H1 (cell line): ENCODE measurements around the gene MRPL34. TPM values are rescaled to one million over a fixed set of nuclear protein-coding genes. Genes with fewer than 3 reads are reported as not detected.

ENCODE experiments used
- CTCF ChIA-PET: fragments of 300-600 bp; sonication (Branson Sonifier 250); formaldehyde crosslinking; loops from one replicate; lab custom pipeline; 2021; ENCODE audit not compliant: partially characterized antibody; lab: Charles Lee
- POLR2A ChIA-PET: fragments of 300-600 bp; sonication (Branson Sonifier 250); formaldehyde crosslinking; loops from one replicate; lab custom pipeline; 2021; ENCODE audit warnings: inconsistent platforms; ENCODE audit not compliant: partially characterized antibody; lab: Charles Lee
- DNase-seq, 2 experiments: peaks; one replicate each; pipeline versions ENCODE4 v3.0.0 to v3.0.0-alpha.2; 2010 to 2022; ENCODE audit warnings: low spot score in 2 of 2, low read depth in 1 of 2, mixed read lengths in 1 of 2
- FAIRE-seq: peaks from 2 replicates; lab custom pipeline; 2011; peaks lifted over from hg19 to GRCh38; lab: Jason Lieb, UNC
- H2AFZ ChIP-seq: 2 replicates; pipeline ENCODE4 v1.8.1; 2012; ENCODE audit warnings: low read length, inconsistent platforms
- H2AK5ac ChIP-seq: 2 replicates; pipeline ENCODE4 v1.6.1; 2013; ENCODE audit warnings: low read depth, low read length
- H2BK120ac ChIP-seq: replicated peaks from 2 replicates; pipeline ENCODE3; 2013; ENCODE audit warnings: low read depth, low read length, inconsistent platforms
- H2BK12ac ChIP-seq: 2 replicates; pipeline ENCODE4 v1.6.1; 2013; ENCODE audit warnings: low read depth, low read length
- H2BK15ac ChIP-seq: 2 replicates; pipeline ENCODE4 v1.6.1; 2013; ENCODE audit warnings: low read length
- H2BK20ac ChIP-seq: 2 replicates; pipeline ENCODE4 v1.6.1; 2013; ENCODE audit warnings: low read length
- H2BK5ac ChIP-seq: 2 replicates; pipeline ENCODE4 v1.6.1; 2013; ENCODE audit warnings: low read depth, low read length
- H3K14ac ChIP-seq: 2 replicates; pipeline ENCODE4 v1.6.1; 2013; ENCODE audit warnings: inconsistent platforms; ENCODE audit not compliant: insufficient read length
- H3K18ac ChIP-seq: 2 replicates; pipeline ENCODE4 v1.6.1; 2013; ENCODE audit warnings: low read length; ENCODE audit errors: extremely low read depth
- H3K23ac ChIP-seq: 2 replicates; pipeline ENCODE4 v1.6.1; 2013; ENCODE audit warnings: inconsistent platforms; ENCODE audit not compliant: insufficient read length
- H3K23me2 ChIP-seq: 2 replicates; pipeline ENCODE4 v1.6.1; 2013; ENCODE audit warnings: low read depth, low read length
- H3K27ac ChIP-seq: 2 replicates; pipeline ENCODE4 v1.6.1; 2011; ENCODE audit warnings: low read depth, low read length, inconsistent platforms
- H3K27me3 ChIP-seq, 4 experiments: replicated peaks in 1 of 4; 1 replicate in 1 of 4; 2 replicates in 3 of 4; pipeline versions ENCODE4 v1.6.1 to v1.8.1; 2011 to 2013; ENCODE audit warnings: low read length in 3 of 4, mild to moderate bottlenecking in 3 of 4, inconsistent platforms in 2 of 4, mixed read lengths in 2 of 4, moderate library complexity in 1 of 4; ENCODE audit not compliant: control insufficient read depth in 3 of 4, insufficient read depth in 3 of 4; ENCODE audit errors: extremely low read depth in 1 of 4
- H3K36me3 ChIP-seq, 4 experiments: 2 replicates each; pipeline versions ENCODE4 v1.6.1 to v1.8.1; 2011 to 2013; ENCODE audit warnings: mild to moderate bottlenecking in 4 of 4, low read length in 3 of 4, moderate library complexity in 2 of 4, control low read depth in 1 of 4, inconsistent platforms in 1 of 4; ENCODE audit not compliant: insufficient read depth in 4 of 4, control insufficient read depth in 2 of 4
- H3K4ac ChIP-seq: replicated peaks from 2 replicates; pipeline ENCODE3; 2013; ENCODE audit warnings: low read length, low read depth, mixed read lengths, inconsistent platforms; ENCODE audit not compliant: insufficient read length
- H3K4me1 ChIP-seq, 4 experiments: replicated peaks in 1 of 4; 1 replicate in 1 of 4; 2 replicates in 3 of 4; pipeline versions ENCODE4 v1.6.1 to v1.8.1; 2011 to 2013; ENCODE audit warnings: low read length in 3 of 4, inconsistent platforms in 2 of 4, mixed read lengths in 1 of 4; ENCODE audit not compliant: insufficient read depth in 4 of 4, control insufficient read depth in 3 of 4
- H3K4me2 ChIP-seq, 2 experiments: 2 replicates each; pipeline versions ENCODE4 v1.6.1 to v1.8.1; 2011 to 2013; ENCODE audit warnings: low read depth in 2 of 2, low read length in 2 of 2, control low read depth in 1 of 2, inconsistent platforms in 1 of 2, mild to moderate bottlenecking in 1 of 2; ENCODE audit not compliant: insufficient read depth in 1 of 2
- H3K4me3 ChIP-seq, 4 experiments: fragments of 200-600, 300-600 bp in 1 of 4; sonication (generic), shearing (Covaris generic), sonication (Bioruptor Twin) in 1 of 4; 2 replicates each; pipeline versions ENCODE4 v1.5.1 to v1.8.1; 2011 to 2016; ENCODE audit warnings: low read length in 4 of 4, low read depth in 3 of 4, control low read depth in 2 of 4, inconsistent platforms in 2 of 4, mild to moderate bottlenecking in 2 of 4, mixed read lengths in 1 of 4, moderate library complexity in 1 of 4; ENCODE audit not compliant: insufficient read depth in 2 of 4; ENCODE audit errors: extremely low read depth in 1 of 4
- H3K56ac ChIP-seq: replicated peaks from 2 replicates; pipeline ENCODE3; 2013; ENCODE audit warnings: low read depth, mild to moderate bottlenecking, mixed read lengths, low read length, inconsistent platforms; ENCODE audit not compliant: insufficient read length
- H3K79me1 ChIP-seq: 2 replicates; pipeline ENCODE4 v1.6.1; 2013; ENCODE audit warnings: low read depth, low read length, control low read depth
- H3K79me2 ChIP-seq, 2 experiments: 2 replicates each; pipeline versions ENCODE4 v1.6.1 to v1.8.1; 2012 to 2013; ENCODE audit warnings: low read length in 2 of 2, mild to moderate bottlenecking in 2 of 2, inconsistent platforms in 1 of 2; ENCODE audit not compliant: insufficient read depth in 2 of 2, control insufficient read depth in 1 of 2
- H3K9ac ChIP-seq, 4 experiments: replicated peaks in 1 of 4; 1 replicate in 1 of 4; 2 replicates in 3 of 4; pipeline versions ENCODE4 v1.6.1 to v1.8.1; 2011 to 2013; ENCODE audit warnings: low read depth in 3 of 4, low read length in 3 of 4, control low read depth in 2 of 4, mild to moderate bottlenecking in 2 of 4, moderate library complexity in 2 of 4, inconsistent platforms in 1 of 4; ENCODE audit errors: extremely low read depth in 1 of 4
- H3K9me3 ChIP-seq, 2 experiments: 2 replicates each; pipeline versions ENCODE4 v1.6.1 to v1.8.1; 2012 to 2013; ENCODE audit warnings: mild to moderate bottlenecking in 2 of 2, moderate library complexity in 2 of 2, control low read depth in 1 of 2, inconsistent platforms in 1 of 2, low read depth in 1 of 2, low read length in 1 of 2, mixed read lengths in 1 of 2; ENCODE audit not compliant: insufficient read depth in 2 of 2
- H4K20me1 ChIP-seq, 2 experiments: replicated peaks in 1 of 2; 2 replicates each; pipeline versions ENCODE3 to v1.8.1; 2011 to 2013; ENCODE audit warnings: inconsistent platforms in 2 of 2, low read length in 2 of 2, mild to moderate bottlenecking in 1 of 2; ENCODE audit not compliant: insufficient read depth in 2 of 2, control insufficient read depth in 1 of 2
- H4K5ac ChIP-seq: 2 replicates; pipeline ENCODE4 v1.6.1; 2013; ENCODE audit warnings: low read length, low read depth, mixed read lengths, inconsistent platforms; ENCODE audit not compliant: insufficient read length
- H4K8ac ChIP-seq: 2 replicates; pipeline ENCODE4 v1.8.0; 2013; ENCODE audit warnings: mild to moderate bottlenecking, moderate library complexity, low read length, inconsistent platforms; ENCODE audit not compliant: insufficient read depth; ENCODE audit errors: extremely low read depth
- H4K91ac ChIP-seq: replicated peaks from 2 replicates; pipeline ENCODE3; 2013; ENCODE audit warnings: low read length, mixed read lengths, inconsistent platforms; ENCODE audit not compliant: insufficient read length
- ASH2L ChIP-seq: fragments of 200-600, 300-600 bp; sonication (generic); IDR thresholded peaks from one replicate; pipeline ENCODE4 v1.7.1; 2017; ENCODE audit warnings: low read length
- CBX8 ChIP-seq: fragments of 300-800, 300-1000 bp; sonication (generic); IDR thresholded peaks from 2 replicates; pipeline ENCODE4 v1.7.1; 2016; ENCODE audit warnings: low read depth, low read length, borderline replicate concordance
- HDAC6 ChIP-seq: IDR thresholded peaks from one replicate; pipeline ENCODE4 v1.7.1; 2012; ENCODE audit warnings: low read depth, mild to moderate bottlenecking, inconsistent platforms, low read length, moderate library complexity
- KDM4A ChIP-seq: IDR thresholded peaks from one replicate; pipeline ENCODE4 v1.7.1; 2012; ENCODE audit warnings: low read depth, mild to moderate bottlenecking, moderate library complexity, low read length, inconsistent platforms; ENCODE audit not compliant: severe bottlenecking
- RBBP5 ChIP-seq: IDR thresholded peaks from 2 replicates; pipeline ENCODE4 v1.7.1; 2012; ENCODE audit warnings: low read depth, mild to moderate bottlenecking, inconsistent platforms, low read length, moderate library complexity, borderline replicate concordance
- RXRA ChIP-seq: IDR thresholded peaks from 2 replicates; pipeline ENCODE4 v1.6.1; 2011; ENCODE audit warnings: low read depth, mild to moderate bottlenecking, low read length, moderate library complexity; ENCODE audit not compliant: insufficient read depth
- SIN3A ChIP-seq, 2 experiments: IDR thresholded peaks in 1 of 2; conservative IDR thresholded peaks in 1 of 2; 2 replicates each; pipeline ENCODE4 v1.6.1; 2011 to 2012; ENCODE audit warnings: low read length in 2 of 2, improper control_type of control experiment in 1 of 2, low read depth in 1 of 2, mild to moderate bottlenecking in 1 of 2
- SIX5 ChIP-seq: IDR thresholded peaks from 2 replicates; pipeline ENCODE4 v1.6.1; 2011; ENCODE audit warnings: mild to moderate bottlenecking, low read depth, low read length
- SP1 ChIP-seq: IDR thresholded peaks from 2 replicates; pipeline ENCODE4 v1.6.1; 2011; ENCODE audit warnings: low read depth, low read length
- SUZ12 ChIP-seq: fragments of 200-600 bp; sonication (generic); IDR thresholded peaks from 2 replicates; pipeline ENCODE4 v1.6.1; 2012; ENCODE audit warnings: mild to moderate bottlenecking, inconsistent platforms, low read length, moderate library complexity, mixed read lengths
- TAF1 ChIP-seq: IDR thresholded peaks from 2 replicates; pipeline ENCODE4 v1.6.1; 2011; ENCODE audit warnings: mild to moderate bottlenecking, low read depth, low read length
- WGBS, 2 experiments: shearing (Covaris generic) in 1 of 2; methylation state at CpG; one replicate each; pipeline versions ENCODE4 v1.1.6 to v1.1.7; 2013 to 2015; ENCODE audit warnings: low lambda C conversion rate in 2 of 2, mixed read lengths in 2 of 2, inconsistent platforms in 1 of 2, low coverage in 1 of 2, missing lambda C conversion rate in 1 of 2; ENCODE audit not compliant: insufficient replicate concordance in 2 of 2, insufficient coverage in 1 of 2, insufficient read length in 1 of 2; ENCODE audit errors: extremely low coverage in 1 of 2, missing lambda C conversion rate in 1 of 2; 5-methylcytosine and 5-hydroxymethylcytosine counted together
- polyA plus RNA-seq, 7 experiments: library from polyadenylated mRNA; depleted of rRNA in 3 of 7; stranded (reverse) in 5 of 7; unstranded in 2 of 7; fragments of >200 nt in 5 of 7; fragments of 200-250 nt in 2 of 7; gene quantifications; 1 replicate in 5 of 7; 2 replicates in 1 of 7; 4 replicates in 1 of 7; pipeline versions ENCODE4 v1.2.1 to v1.2.3, GENCODE V29; 2011 to 2013; ENCODE audit warnings: missing spikeins in 2 of 7, mixed read lengths in 2 of 7
- total RNA-seq: library from RNA; stranded (reverse); fragmentation: NEBNext Ultra II Directional; extraction: Animal tissue kit (Norgen Biotek cat#: 25700); gene quantifications from 2 replicates; pipeline ENCODE4 v1.2.1, GENCODE V29; 2021

MRPL34 gene
- total and polyA plus RNA-seq, 2 of the 8 experiments (the other 6 are each of a cell fraction or from before 2014, with no cell fraction given) = 91.9 to 99.6 TPM

- ChIA-PET POLR2A (interaction anchor here (0.6 to 18.5 kb wide), 6 partner anchors 11 to 99 kb away, joined by 3 to 329 read pairs (median 5); partner anchors contain the start of genes ANO8 and USHBP1), CTCF (interaction anchor here (0.8 to 3.0 kb wide), 3 partner anchors 10 to 97 kb away, joined by 3 to 29 read pairs (median 6); no protein-coding TSS in a partner anchor)
- TF ChIP-seq RBBP5 (peak; percentile 42; the same call in 1 of the 2 replicates), SIN3A (conservative IDR thresholded peaks at IDR 0.05 in 1 of 2, IDR thresholded peaks at IDR 0.05 in 1 of 2; ENCODE audit: low read depth in 1 of 2, low read length in 2 of 2) (no peak), RXRA (0 out of 2 replicates have a peak, but pooled peaks have one; percentile 21), SIX5 (no peak), TAF1 (no peak), SUZ12 (no peak), KDM4A (peak; percentile 21), ASH2L (no peak), SP1 (no peak), HDAC6 (no peak), CBX8 (no peak)
- no peak overlapping the region for H2BK15ac ChIP-seq
- H2BK12ac ChIP-seq = no peak overlapping the region
- H2BK5ac ChIP-seq = no peak overlapping the region; the same call in 1 of the 2 replicates
- DNase-seq (peak in 1 of 2 experiments; percentile 73), FAIRE-seq (no peak)
- peaks cover 1 to 8% of the 10 kb centered on the region in 2 experiments for H4K20me1 ChIP-seq
- no peaks in the 10 kb centered on the region for H3K27me3 ChIP-seq
- H3K9me3 ChIP-seq = peaks cover 0 to 3% of the 10 kb centered on the region in 2 experiments; a peak in 1 of 4 replicates
- no peak overlapping the region for H4K8ac ChIP-seq
- H2AK5ac ChIP-seq = no peak overlapping the region
- peaks cover 4% of the 10 kb centered on the region for H3K79me1 ChIP-seq
- 11% methylated on average over 26 of the region's 29 CpGs; no CpG with 5 or more reads in 1 of the 2 experiments for WGBS, 2 experiments
- peak overlapping the region; percentile 2 to 63 (median 49) for H3K9ac ChIP-seq
- peak overlapping the region; percentile 82 to 98 for H3K4me2 ChIP-seq
- no peak overlapping the region for H3K14ac ChIP-seq
- peak overlapping the region; percentile 75 for H3K4ac ChIP-seq
- H3K27ac ChIP-seq = no peak overlapping the region
- H3K18ac ChIP-seq = peak overlapping the region; percentile 65
- peaks cover 0 to 4% of the 10 kb centered on the region in 2 experiments; a peak in 1 of 4 replicates for H3K79me2 ChIP-seq
- H4K5ac ChIP-seq = peak overlapping the region; percentile 47
- H2AFZ ChIP-seq = no peak overlapping the region
- H2BK120ac ChIP-seq = no peak overlapping the region
- no peak overlapping the region for H3K56ac ChIP-seq
- no peak overlapping the region for H2BK20ac ChIP-seq
- no peak overlapping the region for H3K23ac ChIP-seq
- H3K4me3 ChIP-seq = peak overlapping the region; percentile 54 to 78 (median 58)
- H3K23me2 ChIP-seq = peaks cover 7% of the 10 kb centered on the region
- H4K91ac ChIP-seq = peak overlapping the region; percentile 88
- H3K4me1 ChIP-seq = peaks cover 12 to 21% (median 14%) of the 10 kb centered on the region in 4 experiments
- peaks cover 0 to 16% (median 5%) of the 10 kb centered on the region in 4 experiments; a peak in 5 of 8 replicates for H3K36me3 ChIP-seq
Measured at GRCh38 chr19:17302391-17303166, 3.1 kb upstream of the MRPL34 start.
